Upper lobe of right lung (tissue), 1 donor: ENCODE data around the gene GLP2R. TPM values are rescaled to one million over a fixed set of nuclear protein-coding genes. Genes with fewer than 3 reads are reported as not detected.
A peak's percentile ranks its signal among the peaks of the same experiment; 100 is the strongest.

ENCODE experiments used
- ATAC-seq: fragments of 200-7000 bp; cut with Tn5 transposase; one replicate; pipeline ENCODE4 v1.9.1; 2020; ENCODE audit warnings: mild to moderate bottlenecking, moderate library complexity
- DNase-seq: peaks from one replicate; pipeline ENCODE4 v3.0.0-alpha.2; 2020
- H3K27ac ChIP-seq: fragments of 200-600 bp; one replicate; pipeline ENCODE4 v1.8.0; 2022
- H3K27me3 ChIP-seq: fragments of 200-600 bp; one replicate; pipeline ENCODE4 v1.8.0; 2022; ENCODE audit warnings: mild to moderate bottlenecking
- H3K36me3 ChIP-seq: fragments of 200-600 bp; one replicate; pipeline ENCODE4 v1.8.0; 2022
- H3K4me1 ChIP-seq: fragments of 200-600 bp; one replicate; pipeline ENCODE4 v1.8.0; 2022
- H3K4me3 ChIP-seq: fragments of 200-600 bp; one replicate; pipeline ENCODE4 v1.8.0; 2022; ENCODE audit warnings: mild to moderate bottlenecking
- H3K9me3 ChIP-seq: fragments of 200-600 bp; one replicate; pipeline ENCODE4 v1.8.0; 2022
- intact Hi-C: fragments of 100-400 bp; cut with DNase I; formaldehyde crosslinking; loops from one replicate; pipeline ENCODE4 v1.11.0; 2022
- total RNA-seq: library from RNA; stranded (reverse); fragmentation: NEBNext Ultra II Directional; extraction: Animal tissue kit (Norgen Biotek cat#: 25700); gene quantifications from one replicate; pipeline ENCODE4 v1.2.1, GENCODE V29; 2021
- TF ChIP-seq, protein P1 (sequence below): fragments of 200-600 bp; IDR thresholded peaks from one replicate; pipeline ENCODE4 v1.8.0; 2022; ENCODE audit warnings: antibody characterized with exemption
- donor health status: DM: no; HTN: yes; CAD: no; lungs with severe emphysema.

Gene GLP2R
- total RNA-seq, 1 donor from 2014 or later = 1.8 TPM

- DNase-seq (no peak), ATAC-seq (no peak)
- Histone ChIP-seq H3K27me3 (no peaks in the 10 kb centered on the region), H3K36me3 (no peaks in the 10 kb centered on the region), H3K4me1 (no peaks in the 10 kb centered on the region), H3K27ac (no peak overlapping the region), H3K4me3 (no peak overlapping the region), H3K9me3 (no peaks in the 10 kb centered on the region)
- TF ChIP-seq, protein P1, sequence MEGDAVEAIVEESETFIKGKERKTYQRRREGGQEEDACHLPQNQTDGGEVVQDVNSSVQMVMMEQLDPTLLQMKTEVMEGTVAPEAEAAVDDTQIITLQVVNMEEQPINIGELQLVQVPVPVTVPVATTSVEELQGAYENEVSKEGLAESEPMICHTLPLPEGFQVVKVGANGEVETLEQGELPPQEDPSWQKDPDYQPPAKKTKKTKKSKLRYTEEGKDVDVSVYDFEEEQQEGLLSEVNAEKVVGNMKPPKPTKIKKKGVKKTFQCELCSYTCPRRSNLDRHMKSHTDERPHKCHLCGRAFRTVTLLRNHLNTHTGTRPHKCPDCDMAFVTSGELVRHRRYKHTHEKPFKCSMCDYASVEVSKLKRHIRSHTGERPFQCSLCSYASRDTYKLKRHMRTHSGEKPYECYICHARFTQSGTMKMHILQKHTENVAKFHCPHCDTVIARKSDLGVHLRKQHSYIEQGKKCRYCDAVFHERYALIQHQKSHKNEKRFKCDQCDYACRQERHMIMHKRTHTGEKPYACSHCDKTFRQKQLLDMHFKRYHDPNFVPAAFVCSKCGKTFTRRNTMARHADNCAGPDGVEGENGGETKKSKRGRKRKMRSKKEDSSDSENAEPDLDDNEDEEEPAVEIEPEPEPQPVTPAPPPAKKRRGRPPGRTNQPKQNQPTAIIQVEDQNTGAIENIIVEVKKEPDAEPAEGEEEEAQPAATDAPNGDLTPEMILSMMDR = no peak
- intact Hi-C loops = no loop called here
These were observed 68.5 kb downstream of the GLP2R start for GRCh38 chr17:9894231-9894630.

DNA sequence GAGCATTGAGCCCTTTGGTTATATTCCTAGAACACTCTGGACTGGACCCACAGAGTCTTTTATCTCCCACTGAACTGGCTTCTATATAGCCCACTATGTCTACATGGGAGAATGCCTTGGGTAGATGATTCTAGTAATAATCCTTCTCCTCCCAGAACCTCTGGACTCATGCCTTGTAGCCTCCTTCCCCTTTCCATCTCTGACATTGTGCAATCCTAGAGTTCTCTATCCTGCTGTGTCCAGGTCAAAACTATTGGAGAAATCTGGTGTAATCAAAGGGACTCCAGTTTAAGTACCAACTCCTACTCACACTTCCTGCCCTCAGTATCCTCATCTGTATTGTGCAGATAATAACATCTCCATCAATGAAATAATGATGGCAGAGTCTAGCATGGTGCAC is 70.2 kb downstream of the GLP2R start:
- no peak overlapping the region for H3K27ac ChIP-seq
- no peaks in the 10 kb centered on the region for H3K27me3 ChIP-seq
- H3K4me1 ChIP-seq = no peaks in the 10 kb centered on the region
- intact Hi-C loops = no loop called here
- no peak overlapping the region for H3K4me3 ChIP-seq
- ATAC-seq (peak; percentile 43), DNase-seq (no peak)
- H3K9me3 ChIP-seq = no peaks in the 10 kb centered on the region
- no peaks in the 10 kb centered on the region for H3K36me3 ChIP-seq
- TF ChIP-seq, protein P1 = no peak

GRCh38 chr17:9897372-9897968 is 71.7 kb downstream of the GLP2R start:
- no peak overlapping the region for H3K27ac ChIP-seq
- TF ChIP-seq, protein P1 = no peak

GRCh38 chr17:9898812-9899211 is 73.1 kb downstream of the GLP2R start:
- H3K4me1 ChIP-seq = no peaks in the 10 kb centered on the region
- TF ChIP-seq, protein P1 = no peak
- no peaks in the 10 kb centered on the region for H3K9me3 ChIP-seq
- intact Hi-C loops = no loop called here
- H3K27ac ChIP-seq = no peak overlapping the region
- ATAC-seq = no peak
- DNase-seq = no peak
- H3K4me3 ChIP-seq = no peak overlapping the region
- no peaks in the 10 kb centered on the region for H3K36me3 ChIP-seq
- H3K27me3 ChIP-seq = no peaks in the 10 kb centered on the region

More at GRCh38 chr17:9897372-9897968, 71.7 kb downstream of the GLP2R start:
- H3K4me3 ChIP-seq = no peak overlapping the region
- DNase-seq = no peak
- no peaks in the 10 kb centered on the region for H3K4me1 ChIP-seq
- intact Hi-C loops = no loop called here
- H3K27me3 ChIP-seq = no peaks in the 10 kb centered on the region
- no peaks in the 10 kb centered on the region for H3K36me3 ChIP-seq
- H3K9me3 ChIP-seq = no peaks in the 10 kb centered on the region
- no peak for ATAC-seq

GRCh38 chr17:9899280-9900043 is 73.7 kb downstream of the GLP2R start:
- H3K36me3 ChIP-seq = no peaks in the 10 kb centered on the region
- H3K4me1 ChIP-seq = no peaks in the 10 kb centered on the region
- H3K27ac ChIP-seq = no peak overlapping the region
- TF ChIP-seq, protein P1 = no peak
- no peaks in the 10 kb centered on the region for H3K9me3 ChIP-seq
- DNase-seq = no peak
- intact Hi-C loops = no loop called here
- H3K27me3 ChIP-seq = no peaks in the 10 kb centered on the region
- ATAC-seq = no peak
- no peak overlapping the region for H3K4me3 ChIP-seq
